Skeletal muscle tissue (tissue), 4 donors: ENCODE data around the gene INPP1. TPM values are rescaled to one million over a fixed set of nuclear protein-coding genes. Genes with fewer than 3 reads are reported as not detected.

Source experiments
- H3K27ac ChIP-seq: one replicate; pipeline ENCODE4 v1.7.0; 2013; ENCODE audit warnings: mild to moderate bottlenecking, low read depth, low read length, inconsistent platforms
- H3K27me3 ChIP-seq, 3 donors: one replicate each; pipeline ENCODE4 v1.7.0; 2013; ENCODE audit warnings: low read length in 3 of 3; ENCODE audit not compliant: control insufficient read depth in 3 of 3, insufficient read depth in 3 of 3
- H3K36me3 ChIP-seq, 3 donors: one replicate each; pipeline ENCODE4 v1.7.0; 2013; ENCODE audit warnings: low read length in 3 of 3; ENCODE audit not compliant: control insufficient read depth in 3 of 3, insufficient read depth in 3 of 3
- H3K4me1 ChIP-seq, 3 donors: one replicate each; pipeline ENCODE4 v1.7.0; 2013; ENCODE audit warnings: low read length in 3 of 3, mild to moderate bottlenecking in 3 of 3; ENCODE audit not compliant: control insufficient read depth in 3 of 3, insufficient read depth in 3 of 3
- H3K4me3 ChIP-seq, 3 donors: one replicate each; pipeline ENCODE4 v1.7.0; 2013; ENCODE audit warnings: low read length in 3 of 3
- H3K9ac ChIP-seq, 3 donors: one replicate each; pipeline ENCODE4 v1.7.0; 2013; ENCODE audit warnings: low read length in 3 of 3, mild to moderate bottlenecking in 3 of 3, moderate library complexity in 2 of 3, low read depth in 1 of 3
- H3K9me3 ChIP-seq, 3 donors: one replicate each; pipeline ENCODE4 v1.7.0; 2013; ENCODE audit warnings: low read length in 3 of 3; ENCODE audit not compliant: control insufficient read depth in 3 of 3
- total RNA-seq: library from RNA; depleted of rRNA; stranded (reverse); fragments of >200 nt; gene quantifications from one replicate; pipeline ENCODE4 v1.2.3, GENCODE V29; 2014
- donor health status: Osteomylitis.

Gene INPP1
- total RNA-seq, 1 donor from 2014 or later = 8.4 TPM

- Histone ChIP-seq H3K9me3 (no peaks in the 10 kb centered on the region), H3K27me3 (no peaks in the 10 kb centered on the region), H3K27ac (no peak overlapping the region), H3K9ac (no peak overlapping the region), H3K4me1 (peaks cover 3 to 4% (median 4%) of the 10 kb centered on the region in 3 donors), H3K36me3 (no peaks in the 10 kb centered on the region), H3K4me3 (no peak overlapping the region)
These were observed 33.3 kb downstream of the INPP1 start for GRCh38 chr2:190376591-190377245.

- Histone ChIP-seq H3K36me3 (no peaks in the 10 kb centered on the region), H3K9ac (no peak overlapping the region), H3K4me1 (no peaks in the 10 kb centered on the region), H3K27me3 (no peaks in the 10 kb centered on the region), H3K27ac (no peak overlapping the region), H3K9me3 (no peaks in the 10 kb centered on the region), H3K4me3 (no peak overlapping the region)
These were observed 35.5 kb downstream of the INPP1 start for GRCh38 chr2:190378880-190379237.

GRCh38 chr2:190379249-190379964, 36.0 kb downstream of the INPP1 start:
- Histone ChIP-seq H3K4me3 (no peak overlapping the region), H3K4me1 (no peaks in the 10 kb centered on the region), H3K9me3 (no peaks in the 10 kb centered on the region), H3K9ac (no peak overlapping the region), H3K27me3 (no peaks in the 10 kb centered on the region), H3K27ac (no peak overlapping the region), H3K36me3 (no peaks in the 10 kb centered on the region)

GRCh38 chr2:190380962-190381412, 37.6 kb downstream of the INPP1 start:
- Histone ChIP-seq H3K4me3 (no peak overlapping the region), H3K27ac (no peak overlapping the region), H3K9me3 (no peaks in the 10 kb centered on the region), H3K27me3 (no peaks in the 10 kb centered on the region), H3K4me1 (no peaks in the 10 kb centered on the region), H3K36me3 (no peaks in the 10 kb centered on the region), H3K9ac (no peak overlapping the region)

- H3K4me3 ChIP-seq = no peak overlapping the region
- no peak overlapping the region for H3K27ac ChIP-seq
- no peaks in the 10 kb centered on the region for H3K4me1 ChIP-seq
- no peak overlapping the region for H3K9ac ChIP-seq
- H3K9me3 ChIP-seq = no peaks in the 10 kb centered on the region
- no peaks in the 10 kb centered on the region for H3K27me3 ChIP-seq
- no peaks in the 10 kb centered on the region for H3K36me3 ChIP-seq
These were observed 39.5 kb downstream of the INPP1 start for GRCh38 chr2:190382851-190383250.

GRCh38 chr2:190387422-190387821, 44.0 kb downstream of the INPP1 start:
- no peaks in the 10 kb centered on the region for H3K4me1 ChIP-seq
- H3K36me3 ChIP-seq = no peaks in the 10 kb centered on the region
- no peak overlapping the region for H3K9ac ChIP-seq
- H3K27me3 ChIP-seq = no peaks in the 10 kb centered on the region
- no peak overlapping the region for H3K4me3 ChIP-seq
- no peak overlapping the region for H3K27ac ChIP-seq
- no peaks in the 10 kb centered on the region for H3K9me3 ChIP-seq

- H3K4me3 ChIP-seq = no peak overlapping the region
- H3K27ac ChIP-seq = no peak overlapping the region
- no peaks in the 10 kb centered on the region for H3K27me3 ChIP-seq
- H3K36me3 ChIP-seq = no peaks in the 10 kb centered on the region
- no peaks in the 10 kb centered on the region for H3K9me3 ChIP-seq
- no peaks in the 10 kb centered on the region for H3K4me1 ChIP-seq
- no peak overlapping the region for H3K9ac ChIP-seq
These were observed 52.9 kb downstream of the INPP1 start for GRCh38 chr2:190396271-190396670.

GRCh38 chr2:190402986-190403603, 59.7 kb downstream of the INPP1 start:
- Histone ChIP-seq H3K4me3 (no peak overlapping the region), H3K9ac (no peak overlapping the region), H3K9me3 (no peaks in the 10 kb centered on the region), H3K27me3 (no peaks in the 10 kb centered on the region), H3K4me1 (peaks cover 3 to 6% (median 4%) of the 10 kb centered on the region in 3 donors), H3K36me3 (no peaks in the 10 kb centered on the region), H3K27ac (no peak overlapping the region)

GRCh38 chr2:190404487-190404886, 61.1 kb downstream of the INPP1 start:
- Histone ChIP-seq H3K4me1 (peaks cover 8 to 10% (median 8%) of the 10 kb centered on the region in 3 donors), H3K9me3 (no peaks in the 10 kb centered on the region), H3K9ac (no peak overlapping the region), H3K36me3 (no peaks in the 10 kb centered on the region), H3K27ac (no peak overlapping the region), H3K27me3 (no peaks in the 10 kb centered on the region), H3K4me3 (no peak overlapping the region)

GRCh38 chr2:190405070-190405469, 61.7 kb downstream of the INPP1 start:
- Histone ChIP-seq H3K27ac (no peak overlapping the region), H3K9ac (no peak overlapping the region), H3K36me3 (no peaks in the 10 kb centered on the region), H3K9me3 (no peaks in the 10 kb centered on the region), H3K27me3 (no peaks in the 10 kb centered on the region), H3K4me1 (peaks cover 8 to 12% (median 10%) of the 10 kb centered on the region in 3 donors), H3K4me3 (no peak overlapping the region)
